ENCODE results near the gene GPR139. TPM values are rescaled to one million over a fixed set of nuclear protein-coding genes. Genes with fewer than 3 reads are reported as not detected.

GPR139 gene
- total RNA-seq = not detected in 2 replicates

GRCh38 chr16:20073203-20074098, at the start of gene GPR139:
Gene GPR139, minus strand, starts transcription at chr16:20073890. Its CDS starts 274 bp downstream, at chr16:20073616.
- DNase-seq (ENCODE audit: extremely low read depth, low read depth, low spot score) = no peak

GRCh38 chr16:20122011-20122410, 48.3 kb upstream of the GPR139 start:
- no peak for DNase-seq (ENCODE audit: extremely low read depth, low read depth, low spot score)

GRCh38 chr16:20114356-20114755, 40.7 kb upstream of the GPR139 start:
- no peak for DNase-seq (ENCODE audit: extremely low read depth, low read depth, low spot score)

- no peak for DNase-seq (ENCODE audit: extremely low read depth, low read depth, low spot score)
Observed at GRCh38 chr16:20111143-20111542, 37.5 kb upstream of the GPR139 start.

GRCh38 chr16:20107083-20107482, 33.4 kb upstream of the GPR139 start:
- DNase-seq (ENCODE audit: extremely low read depth, low read depth, low spot score) = no peak

- DNase-seq (ENCODE audit: extremely low read depth, low read depth, low spot score) = no peak
Observed at GRCh38 chr16:20104563-20105183, 31.0 kb upstream of the GPR139 start.

- DNase-seq (ENCODE audit: extremely low read depth, low read depth, low spot score) = no peak
Observed at GRCh38 chr16:20102521-20102920, 28.8 kb upstream of the GPR139 start.

GRCh38 chr16:20102021-20102420, 28.3 kb upstream of the GPR139 start:
- DNase-seq (ENCODE audit: extremely low read depth, low read depth, low spot score) = no peak

GRCh38 chr16:20099375-20099774, 25.7 kb upstream of the GPR139 start:
- no peak for DNase-seq (ENCODE audit: extremely low read depth, low read depth, low spot score)

- no peak for DNase-seq (ENCODE audit: extremely low read depth, low read depth, low spot score)
Observed at GRCh38 chr16:20094157-20094556, 20.5 kb upstream of the GPR139 start.

- no peak for DNase-seq (ENCODE audit: extremely low read depth, low read depth, low spot score)
Observed at GRCh38 chr16:20089246-20089965, 15.7 kb upstream of the GPR139 start.

- DNase-seq (ENCODE audit: extremely low read depth, low read depth, low spot score) = no peak
Observed at GRCh38 chr16:20084624-20085226, 11.0 kb upstream of the GPR139 start.

- DNase-seq (ENCODE audit: extremely low read depth, low read depth, low spot score) = no peak
Observed at GRCh38 chr16:20079106-20079505, 5.4 kb upstream of the GPR139 start.

- DNase-seq (ENCODE audit: extremely low read depth, low read depth, low spot score) = no peak
Observed at GRCh38 chr16:20075243-20075642, 1.6 kb upstream of the GPR139 start.

- DNase-seq (ENCODE audit: extremely low read depth, low read depth, low spot score) = no peak
Observed at GRCh38 chr16:20074099-20074991, 655 bp upstream of the GPR139 start.

GRCh38 chr16:20072874-20073202, 852 bp downstream of the GPR139 start:
- no peak for DNase-seq (ENCODE audit: extremely low read depth, low read depth, low spot score)

GRCh38 chr16:20072146-20072873, 1.4 kb downstream of the GPR139 start:
- no peak for DNase-seq (ENCODE audit: extremely low read depth, low read depth, low spot score)

GRCh38 chr16:20064931-20065330, 8.8 kb downstream of the GPR139 start:
- DNase-seq (ENCODE audit: extremely low read depth, low read depth, low spot score) = no peak

- no peak for DNase-seq (ENCODE audit: extremely low read depth, low read depth, low spot score)
Observed at GRCh38 chr16:20064520-20064919, 9.2 kb downstream of the GPR139 start.

GRCh38 chr16:20061132-20061531, 12.6 kb downstream of the GPR139 start:
- no peak for DNase-seq (ENCODE audit: extremely low read depth, low read depth, low spot score)

Measured in glomerular endothelial cell (primary cell).